Stimulated activated CD4-positive, alpha-beta T cell treated with anti-CD3 and anti-CD28 coated beads, Interleukin-4, amount 100 ng/mL, for 1 hour (primary cell): ENCODE results near the gene TDRD12.

Experiments
- DNase-seq: peaks from one replicate; pipeline ENCODE4 v3.0.0-alpha.2; 2020

The TDRD12 gene, protein sequence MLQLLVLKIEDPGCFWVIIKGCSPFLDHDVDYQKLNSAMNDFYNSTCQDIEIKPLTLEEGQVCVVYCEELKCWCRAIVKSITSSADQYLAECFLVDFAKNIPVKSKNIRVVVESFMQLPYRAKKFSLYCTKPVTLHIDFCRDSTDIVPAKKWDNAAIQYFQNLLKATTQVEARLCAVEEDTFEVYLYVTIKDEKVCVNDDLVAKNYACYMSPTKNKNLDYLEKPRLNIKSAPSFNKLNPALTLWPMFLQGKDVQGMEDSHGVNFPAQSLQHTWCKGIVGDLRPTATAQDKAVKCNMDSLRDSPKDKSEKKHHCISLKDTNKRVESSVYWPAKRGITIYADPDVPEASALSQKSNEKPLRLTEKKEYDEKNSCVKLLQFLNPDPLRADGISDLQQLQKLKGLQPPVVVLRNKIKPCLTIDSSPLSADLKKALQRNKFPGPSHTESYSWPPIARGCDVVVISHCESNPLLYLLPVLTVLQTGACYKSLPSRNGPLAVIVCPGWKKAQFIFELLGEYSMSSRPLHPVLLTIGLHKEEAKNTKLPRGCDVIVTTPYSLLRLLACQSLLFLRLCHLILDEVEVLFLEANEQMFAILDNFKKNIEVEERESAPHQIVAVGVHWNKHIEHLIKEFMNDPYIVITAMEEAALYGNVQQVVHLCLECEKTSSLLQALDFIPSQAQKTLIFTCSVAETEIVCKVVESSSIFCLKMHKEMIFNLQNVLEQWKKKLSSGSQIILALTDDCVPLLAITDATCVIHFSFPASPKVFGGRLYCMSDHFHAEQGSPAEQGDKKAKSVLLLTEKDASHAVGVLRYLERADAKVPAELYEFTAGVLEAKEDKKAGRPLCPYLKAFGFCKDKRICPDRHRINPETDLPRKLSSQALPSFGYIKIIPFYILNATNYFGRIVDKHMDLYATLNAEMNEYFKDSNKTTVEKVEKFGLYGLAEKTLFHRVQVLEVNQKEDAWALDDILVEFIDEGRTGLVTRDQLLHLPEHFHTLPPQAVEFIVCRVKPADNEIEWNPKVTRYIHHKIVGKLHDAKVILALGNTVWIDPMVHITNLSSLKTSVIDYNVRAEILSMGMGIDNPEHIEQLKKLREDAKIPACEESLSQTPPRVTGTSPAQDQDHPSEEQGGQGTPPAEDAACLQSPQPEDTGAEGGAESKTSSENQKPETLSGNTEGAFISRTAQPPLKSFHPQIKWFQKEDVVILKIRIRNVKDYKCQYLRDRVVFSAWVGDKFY (N-terminal part only)

GRCh38 chr19:32719611-32720059 lies at the start of gene TDRD12:
TSS of gene TDRD12 (plus strand) at chr19:32719767. CDS start at chr19:32720073, 306 bp downstream.
- peak; percentile 4 for DNase-seq

DNA sequence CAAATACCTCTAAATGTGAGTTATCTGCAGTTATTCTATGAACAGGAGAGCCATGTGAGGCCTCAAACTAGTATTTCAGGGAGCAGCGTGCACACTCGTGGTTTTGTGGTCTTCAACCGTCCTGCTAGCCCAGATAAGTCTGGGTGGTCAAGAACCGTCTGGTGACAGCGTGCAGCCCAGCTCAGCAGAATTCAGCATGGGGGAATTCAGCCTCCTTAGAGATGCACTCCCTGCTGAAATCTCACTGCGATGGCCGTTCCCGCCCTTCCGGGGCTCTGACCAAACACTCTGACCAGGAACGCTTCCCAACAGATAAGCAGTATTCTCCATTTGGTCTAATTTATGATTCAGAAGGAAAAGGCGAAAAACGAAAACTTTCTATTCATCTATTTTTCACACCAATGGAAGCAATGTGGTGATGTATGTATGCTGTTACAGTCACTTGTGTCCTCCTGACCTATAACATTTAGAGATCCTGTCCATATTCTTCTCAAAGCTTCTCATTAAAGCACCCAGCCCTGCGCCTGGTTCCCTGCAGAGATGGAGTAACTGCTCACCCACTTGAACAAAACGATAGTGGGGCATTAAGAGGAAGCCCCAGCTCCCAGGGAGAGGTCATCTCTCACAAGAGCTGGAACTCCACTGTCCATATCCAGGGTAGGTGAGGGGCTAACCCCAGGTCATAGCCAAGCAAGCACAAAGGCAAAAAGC lies 47.5 kb upstream of the TDRD12 start:
- no peak for DNase-seq

DNA sequence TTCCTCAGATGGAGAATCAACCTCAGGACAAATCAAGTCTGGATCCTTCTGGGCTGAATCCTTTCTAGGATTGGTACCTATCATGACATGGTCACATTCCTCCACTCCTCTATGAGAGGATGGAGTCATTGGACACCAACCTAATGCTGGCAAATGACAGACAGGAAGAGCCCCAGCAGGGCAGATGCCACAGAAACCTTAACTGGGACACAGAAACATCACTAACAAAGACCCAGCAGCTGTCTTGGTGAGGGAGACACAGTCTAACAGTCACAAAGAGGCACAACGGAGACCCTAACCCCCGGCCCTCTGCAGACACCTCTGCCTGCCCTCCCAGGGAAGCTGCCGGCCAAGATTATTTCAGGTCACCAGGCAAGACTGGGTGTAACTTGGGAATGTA lies 46.7 kb upstream of the TDRD12 start:
- DNase-seq, result no peak

GRCh38 chr19:32673573-32673972 lies 46.0 kb upstream of the TDRD12 start:
- no peak for DNase-seq

- DNase-seq, result no peak
Measured at GRCh38 chr19:32674153-32674930, 45.2 kb upstream of the TDRD12 start.

GRCh38 chr19:32674931-32675719 lies 44.4 kb upstream of the TDRD12 start, which contains the start of gene ANKRD27:
TSS of gene ANKRD27 (minus strand) at chr19:32675180. CDS start at chr19:32659015, 16,165 bp downstream.
- DNase-seq, result peak; percentile 98

DNA sequence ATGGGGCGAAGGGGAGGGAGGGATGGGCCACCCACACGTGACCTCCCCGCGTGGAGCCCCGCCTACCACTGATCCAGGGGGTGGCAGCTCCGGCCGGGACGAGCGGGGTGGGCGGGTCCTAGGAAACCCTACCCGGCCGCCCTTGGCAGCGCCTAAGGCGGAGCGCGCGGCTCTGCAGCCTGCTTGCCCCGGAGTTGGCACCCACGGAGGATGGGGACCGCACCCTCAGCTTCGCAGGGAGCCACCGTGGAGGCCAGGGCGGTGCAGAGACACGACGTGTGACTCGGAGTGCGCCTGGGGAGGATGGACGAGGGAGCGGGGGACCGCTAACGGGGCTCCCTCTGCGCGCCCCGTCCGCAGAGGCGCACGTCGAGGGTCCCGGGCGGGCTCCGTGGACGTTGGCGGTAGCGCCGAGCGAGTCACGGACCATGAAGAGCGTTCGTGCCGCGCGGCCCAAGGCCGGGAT lies 43.8 kb upstream of the TDRD12 start, which contains the start of gene RGS9BP:
RGS9BP (plus strand) TSS at position 129 of the 466 bp plus-strand sequence. CDS start 416 bp downstream, outside the sequence.
- DNase-seq, result peak; percentile 59

DNA sequence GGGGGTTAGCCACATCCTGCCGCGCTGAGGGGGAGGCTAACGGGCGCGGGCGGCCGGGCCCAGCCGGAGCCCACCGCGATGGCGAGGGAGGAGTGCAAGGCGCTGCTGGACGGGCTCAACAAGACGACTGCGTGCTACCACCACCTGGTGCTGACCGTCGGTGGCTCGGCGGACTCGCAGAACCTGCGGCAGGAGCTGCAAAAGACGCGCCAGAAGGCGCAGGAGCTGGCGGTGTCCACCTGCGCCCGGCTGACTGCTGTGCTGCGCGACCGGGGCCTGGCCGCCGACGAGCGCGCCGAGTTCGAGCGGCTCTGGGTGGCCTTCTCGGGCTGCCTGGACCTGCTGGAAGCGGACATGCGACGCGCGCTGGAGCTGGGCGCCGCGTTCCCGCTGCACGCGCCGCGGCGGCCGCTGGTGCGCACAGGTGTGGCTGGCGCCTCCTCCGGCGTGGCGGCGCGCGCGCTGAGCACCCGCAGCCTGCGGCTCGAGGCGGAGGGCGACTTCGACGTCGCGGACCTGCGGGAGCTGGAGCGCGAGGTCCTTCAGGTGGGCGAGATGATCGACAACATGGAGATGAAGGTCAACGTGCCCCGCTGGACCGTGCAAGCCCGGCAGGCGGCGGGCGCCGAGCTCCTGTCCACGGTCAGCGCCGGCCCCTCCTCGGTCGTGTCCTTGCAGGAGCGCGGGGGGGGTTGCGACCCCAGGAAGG lies 43.2 kb upstream of the TDRD12 start:
- peak; percentile 28 for DNase-seq

DNA sequence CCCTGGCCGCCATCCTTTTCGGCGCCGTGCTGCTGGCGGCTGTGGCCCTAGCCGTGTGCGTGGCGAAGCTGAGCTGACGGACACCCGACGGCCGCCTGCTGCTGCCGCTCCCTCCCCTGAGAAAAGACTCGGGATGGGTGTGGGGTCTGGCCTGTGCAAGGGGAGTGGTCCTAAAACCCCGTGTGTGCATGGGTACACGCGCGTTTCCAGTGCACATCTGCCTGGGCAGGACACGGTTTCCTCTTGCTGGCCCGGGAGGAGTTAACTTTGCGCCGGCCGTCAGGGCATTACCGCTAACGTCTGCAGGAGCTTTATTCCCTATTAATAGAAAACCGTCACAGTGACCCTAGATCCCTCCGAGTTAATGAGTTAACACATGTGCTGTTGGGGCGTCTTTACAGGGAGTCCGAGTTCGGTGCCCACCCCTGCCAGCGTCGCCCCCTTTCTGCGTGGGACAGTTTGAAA lies 42.6 kb upstream of the TDRD12 start:
- no peak for DNase-seq

GRCh38 chr19:32677657-32678056 lies 41.9 kb upstream of the TDRD12 start:
- DNase-seq, result no peak

DNA sequence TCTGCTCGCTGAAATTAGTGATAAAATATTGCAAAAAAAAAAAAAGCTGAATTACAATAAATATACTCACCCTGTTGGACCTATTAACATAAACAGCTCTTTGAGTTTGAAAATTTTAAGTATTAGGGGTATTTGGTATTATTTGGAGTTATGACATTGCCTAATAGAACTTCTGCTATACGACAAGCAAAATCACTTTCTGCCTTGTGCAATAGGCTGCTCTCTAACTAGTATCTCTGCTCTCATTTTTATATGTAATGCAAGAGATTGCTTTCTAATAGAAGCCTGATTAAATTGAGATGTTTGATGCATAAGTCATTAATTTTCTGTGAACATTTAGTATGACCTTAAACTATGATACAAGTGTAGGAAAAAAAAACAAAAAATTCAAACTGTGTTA lies 38.6 kb upstream of the TDRD12 start:
- DNase-seq, result no peak

DNA sequence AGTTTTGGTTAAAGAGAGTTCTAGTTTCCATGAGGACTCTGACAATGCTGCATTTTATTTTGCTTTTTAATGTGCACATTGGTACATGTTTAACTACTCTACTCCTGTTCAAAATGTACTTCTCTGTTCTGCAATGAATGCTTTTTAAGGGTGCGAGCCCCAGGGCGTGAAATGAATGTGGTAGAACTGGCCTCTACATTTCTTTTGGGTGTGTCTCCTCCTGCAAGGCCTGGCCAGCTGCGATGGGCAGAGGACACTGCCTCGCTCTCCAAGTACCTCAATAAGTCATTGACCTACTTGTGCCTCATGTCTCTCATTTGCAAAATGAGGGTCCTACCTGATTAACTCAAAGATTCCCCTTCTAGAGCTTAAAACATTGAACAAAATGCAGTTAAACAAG lies 37.2 kb upstream of the TDRD12 start:
- DNase-seq, result no peak

GRCh38 chr19:32686847-32687475 lies 32.6 kb upstream of the TDRD12 start:
- DNase-seq, result no peak

DNA sequence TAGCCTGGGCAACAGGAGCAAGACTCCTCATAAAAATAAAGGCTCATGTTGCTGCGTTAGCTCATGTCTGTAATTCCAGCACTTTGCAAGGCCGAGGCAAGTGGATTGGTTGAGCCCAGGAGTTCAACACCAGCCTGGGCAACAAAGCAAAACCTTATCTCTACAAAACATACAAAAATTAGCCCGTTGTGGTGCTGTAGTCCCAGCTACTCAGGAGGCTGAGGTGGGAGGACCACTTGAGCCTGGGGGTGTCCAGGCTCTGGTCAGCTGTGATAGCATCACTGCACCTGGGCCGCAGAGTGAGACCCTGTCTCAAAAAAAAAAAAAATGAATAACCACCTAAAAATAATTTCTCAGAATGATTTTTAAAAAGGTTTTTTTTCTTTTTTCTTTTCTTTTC lies 31.9 kb upstream of the TDRD12 start:
- DNase-seq, result no peak

DNA sequence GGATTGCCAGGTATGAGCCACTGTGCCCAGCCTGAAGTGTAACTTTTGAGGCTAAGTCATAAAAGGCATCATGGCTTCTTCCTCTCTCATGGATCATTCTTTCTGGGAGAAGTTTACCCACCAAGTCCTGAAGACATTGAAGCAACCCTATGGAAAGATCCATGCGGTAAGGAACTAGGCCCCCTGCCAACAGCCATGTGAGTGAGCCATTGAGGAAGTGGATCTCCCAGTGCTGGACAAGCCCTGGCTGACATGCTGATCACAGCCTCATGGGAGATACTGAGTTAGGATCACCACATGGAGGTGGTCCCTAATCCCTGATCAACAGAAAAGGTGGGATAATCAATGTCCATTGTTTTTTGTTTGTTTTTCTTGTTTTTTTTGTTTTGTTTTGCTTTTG lies 31.3 kb upstream of the TDRD12 start:
- DNase-seq, result no peak

DNA sequence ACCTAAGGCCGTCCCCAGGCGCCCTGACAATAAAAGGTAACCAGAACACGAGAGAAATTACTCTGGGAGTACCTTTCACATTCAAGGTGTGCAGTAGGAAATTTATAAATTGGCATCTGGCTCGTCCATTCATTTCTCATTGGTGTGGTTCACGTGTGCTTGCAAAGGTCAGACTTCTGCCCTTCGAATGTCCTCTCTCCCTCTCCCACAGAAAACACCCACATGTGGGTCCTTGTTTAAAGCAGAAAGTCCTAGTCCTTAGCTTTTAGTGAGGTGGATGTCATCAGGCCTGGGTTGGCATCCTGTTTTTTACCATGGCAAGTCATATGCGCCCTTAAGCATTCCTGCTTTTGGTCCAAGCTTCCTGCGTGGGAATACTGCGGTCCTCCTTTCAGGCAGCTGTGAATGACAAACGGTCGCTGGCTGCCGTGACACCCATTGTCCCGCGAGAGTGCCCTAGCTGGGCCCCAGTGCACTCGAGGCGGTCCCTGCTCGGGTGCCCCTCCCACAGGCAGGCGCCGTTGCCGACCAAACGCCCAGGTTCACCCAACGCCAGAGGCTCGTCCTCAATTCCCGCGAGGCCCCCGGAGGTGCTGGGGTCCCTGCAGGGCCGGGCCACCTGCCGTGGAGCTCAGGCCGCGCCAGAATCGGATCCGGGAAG lies 28.1 kb upstream of the TDRD12 start, which contains the start of gene NUDT19:
NUDT19 (plus strand) TSS at position 531 of the 661 bp plus-strand sequence. CDS start 140 bp downstream, outside the sequence.
- peak; percentile 80 for DNase-seq

- peak; percentile 59 for DNase-seq
Measured at GRCh38 chr19:32691952-32692726, 27.4 kb upstream of the TDRD12 start.

DNA sequence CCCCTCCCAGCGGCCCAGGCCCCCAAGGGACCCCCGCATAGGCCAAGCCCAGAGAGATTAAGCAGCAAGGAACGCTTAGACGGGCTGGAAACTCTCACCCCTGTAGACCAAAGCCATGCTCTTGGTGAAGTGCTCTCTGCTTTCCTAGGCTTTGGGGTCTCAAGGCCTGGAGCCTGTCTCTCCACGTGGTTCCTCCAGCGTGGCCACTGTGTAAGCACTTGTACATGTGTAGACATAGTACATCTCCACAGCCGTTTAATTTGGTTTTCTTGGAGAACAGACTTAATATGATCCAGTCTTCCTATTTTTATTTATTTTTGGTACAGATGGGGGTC lies 26.9 kb upstream of the TDRD12 start:
- DNase-seq, result no peak
